Activated T-cell treated with anti-CD3 and anti-CD28 coated beads, Interleukin-2, amount 50 U/mL, for 1 hour (primary cell): ENCODE results near the gene PLK2.

Experiments used
- DNase-seq: peaks from one replicate; pipeline ENCODE4 v3.0.0-alpha.2; 2020

Gene PLK2

GRCh38 chr5:58477760-58478376 is 18.0 kb upstream of the PLK2 start:
- no peak for DNase-seq

DNA sequence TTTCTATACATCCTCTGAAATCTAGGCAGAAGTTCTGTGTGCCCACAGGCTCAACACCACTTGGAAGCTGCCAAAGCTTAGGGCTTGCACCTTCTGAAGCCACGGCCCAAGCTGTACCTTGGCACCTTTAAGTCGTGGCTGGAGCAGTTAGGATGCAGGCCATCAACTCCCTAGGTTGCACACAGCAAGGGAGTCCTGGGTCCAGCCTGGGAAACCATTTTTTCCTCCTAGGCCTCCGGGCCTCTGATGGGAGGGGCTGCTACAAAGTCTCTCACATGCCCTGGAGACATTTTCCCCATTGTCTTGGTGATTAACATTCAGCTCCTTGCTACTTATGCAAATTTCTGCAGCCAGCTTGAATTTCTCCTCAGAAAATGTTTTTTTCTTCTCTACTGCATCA is 15.5 kb upstream of the PLK2 start:
- DNase-seq, result no peak

DNA sequence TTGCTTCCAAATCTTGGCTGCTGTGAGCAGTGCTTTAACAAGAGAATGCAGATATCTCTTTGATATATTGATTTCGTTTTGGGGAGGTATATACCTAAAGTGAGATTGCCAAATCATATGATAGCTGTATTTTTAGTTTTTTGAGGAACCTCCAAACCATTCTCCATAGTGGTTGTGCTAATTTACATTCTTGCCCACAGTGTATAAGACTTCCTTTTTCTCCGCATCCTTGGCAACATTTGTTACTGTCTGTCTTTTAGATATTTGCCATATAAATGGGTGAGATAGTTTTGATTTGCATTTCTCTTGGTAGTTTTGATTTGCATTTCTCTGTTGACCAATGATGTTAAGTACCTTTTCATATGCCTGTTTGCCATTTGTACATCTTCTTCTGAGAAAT is 10.0 kb upstream of the PLK2 start:
- no peak for DNase-seq

GRCh38 chr5:58466939-58467338 is 7.1 kb upstream of the PLK2 start:
- no peak for DNase-seq

DNA sequence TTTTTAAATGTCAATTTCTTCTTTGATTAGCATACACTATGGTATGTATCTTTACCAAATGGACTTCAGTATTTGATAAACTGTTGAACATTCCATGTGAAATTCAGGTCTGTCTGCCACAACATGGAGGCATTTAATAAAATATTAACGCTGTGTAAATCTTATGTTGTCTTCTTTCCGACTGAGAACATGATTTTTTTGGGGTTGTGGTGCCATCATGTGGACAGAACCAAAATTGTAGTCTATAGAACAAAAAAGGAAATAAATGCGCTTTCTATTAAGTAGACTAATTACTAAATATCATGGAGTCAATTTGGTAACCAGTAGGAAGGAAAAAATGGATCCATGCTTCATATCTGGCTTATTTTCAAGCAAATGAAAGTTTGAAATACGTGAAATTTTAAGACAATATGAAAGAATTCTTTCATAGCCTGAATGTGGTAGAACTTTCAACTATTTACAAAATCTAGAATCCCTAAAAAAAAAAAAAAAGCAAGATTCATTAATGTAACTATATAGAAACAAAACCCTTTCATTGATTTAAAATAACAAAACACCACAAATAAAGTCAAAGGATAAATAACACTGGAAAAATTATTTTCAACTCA is 2.8 kb upstream of the PLK2 start:
- no peak for DNase-seq

- DNase-seq, result no peak
Measured at GRCh38 chr5:58462154-58462553, 2.3 kb upstream of the PLK2 start.

- DNase-seq, result peak; percentile 92
Measured at GRCh38 chr5:58460732-58461286, 923 bp upstream of the PLK2 start.

- DNase-seq, result no peak
Measured at GRCh38 chr5:58459146-58460001, 512 bp downstream of the PLK2 start.

DNA sequence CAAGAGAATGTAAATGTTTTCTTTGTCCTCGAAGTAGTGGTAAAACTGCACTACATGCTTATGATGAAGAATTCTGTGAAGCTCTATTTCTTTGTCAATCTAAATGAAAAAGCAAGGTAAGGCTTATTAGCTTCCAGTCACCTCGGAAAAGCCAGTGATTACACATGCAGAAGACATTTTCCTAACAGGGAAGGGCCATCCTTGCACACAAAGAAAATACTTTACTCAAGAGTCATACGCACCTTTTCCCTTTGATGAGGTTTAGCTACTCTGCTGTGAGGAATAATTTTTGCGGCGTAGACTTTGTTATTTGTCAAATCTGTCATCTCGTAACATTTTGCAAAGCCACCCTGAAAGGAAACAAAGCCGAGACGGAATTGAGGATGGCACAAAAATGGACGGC is 1.1 kb downstream of the PLK2 start:
- no peak for DNase-seq

DNA sequence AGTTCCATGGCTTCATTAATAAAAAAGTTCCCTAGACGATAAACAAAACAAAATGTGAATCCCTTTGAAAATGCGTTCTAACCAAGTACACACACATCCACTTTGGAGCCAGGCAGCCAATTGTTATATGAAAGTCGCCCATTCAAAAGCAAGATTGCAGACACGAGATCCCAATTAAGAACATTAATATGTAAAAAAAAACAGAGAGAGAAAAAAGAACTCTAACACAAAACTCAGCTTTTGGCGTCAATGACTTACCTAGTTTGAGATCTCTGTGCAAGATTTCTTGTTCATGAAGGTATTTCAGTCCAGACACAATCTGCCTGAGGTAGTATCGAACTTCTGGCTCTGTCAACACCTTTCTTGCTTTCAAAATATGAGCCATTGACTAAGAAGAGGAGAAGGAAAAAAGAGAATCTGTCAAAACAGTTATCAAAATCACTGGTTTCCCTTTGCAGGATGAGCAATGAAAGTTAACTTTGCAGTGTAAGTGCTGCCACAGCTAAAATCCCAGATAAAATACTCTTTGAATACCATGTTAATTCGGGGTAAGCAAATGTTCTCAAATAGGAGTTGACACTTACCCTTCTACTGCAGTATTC is 1.6 kb downstream of the PLK2 start:
- DNase-seq, result no peak

GRCh38 chr5:58457050-58457449 is 2.8 kb downstream of the PLK2 start:
- no peak for DNase-seq

- DNase-seq, result no peak
Measured at GRCh38 chr5:58456486-58456885, 3.4 kb downstream of the PLK2 start.

GRCh38 chr5:58456026-58456425 is 3.9 kb downstream of the PLK2 start:
- no peak for DNase-seq

DNA sequence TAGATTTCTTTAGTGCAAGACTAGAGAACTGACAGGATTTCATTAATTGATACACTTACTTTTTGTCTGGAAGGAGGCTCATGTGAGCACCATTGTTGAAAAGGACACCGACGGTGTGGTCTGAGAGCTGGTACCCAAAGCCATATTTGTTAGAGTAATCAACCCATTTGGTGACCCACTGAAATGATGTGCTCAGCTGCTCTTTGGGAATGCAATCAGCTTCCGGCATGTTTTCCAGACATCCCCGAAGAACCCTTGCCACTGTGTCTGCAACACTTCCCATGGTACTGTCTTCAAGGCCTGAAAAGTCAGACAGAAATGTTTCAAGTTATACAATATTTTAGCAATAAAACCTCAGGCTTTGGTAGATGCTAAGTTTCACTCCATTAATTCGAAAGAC is 4.4 kb downstream of the PLK2 start:
- no peak for DNase-seq

DNA sequence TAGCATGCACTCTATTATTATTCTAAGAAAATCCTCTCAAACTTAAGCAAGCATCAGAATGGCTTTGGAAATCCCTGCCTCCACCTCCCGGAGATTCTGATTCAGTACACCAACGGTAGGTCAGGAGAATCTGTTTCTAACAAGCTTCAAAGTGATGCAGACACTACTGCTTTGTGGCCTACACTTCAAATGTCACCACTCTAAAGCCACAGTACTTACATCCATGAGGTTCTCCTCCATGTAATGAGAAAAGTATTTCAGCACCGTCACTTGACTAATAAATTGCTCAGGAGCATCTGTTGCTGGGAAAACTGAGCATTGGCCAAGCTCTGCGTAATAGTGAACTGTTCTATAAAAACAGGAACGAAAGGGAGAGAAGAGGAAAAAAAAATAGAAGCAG is 4.8 kb downstream of the PLK2 start:
- no peak for DNase-seq

DNA sequence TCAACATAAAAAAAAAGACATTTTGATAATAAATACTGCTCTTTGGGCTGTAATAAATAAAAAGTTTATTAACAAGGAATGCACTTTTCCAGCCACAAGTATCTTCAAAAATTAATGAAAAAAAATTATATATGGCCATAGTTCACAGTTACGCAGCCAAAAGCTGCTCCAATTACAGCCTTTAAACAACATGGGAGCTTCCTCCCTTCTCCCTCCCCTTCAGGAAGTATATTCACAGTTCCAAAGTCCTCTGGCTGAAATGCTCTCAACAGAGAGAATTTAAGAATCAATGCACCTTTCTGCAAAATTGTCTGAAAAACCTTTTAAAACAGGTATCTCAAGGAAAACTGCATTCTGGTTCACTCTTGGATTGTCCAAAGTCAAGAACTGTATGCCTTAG is 5.9 kb downstream of the PLK2 start:
- DNase-seq, result no peak

- DNase-seq, result no peak
Measured at GRCh38 chr5:58453306-58453705, 6.6 kb downstream of the PLK2 start.

DNA sequence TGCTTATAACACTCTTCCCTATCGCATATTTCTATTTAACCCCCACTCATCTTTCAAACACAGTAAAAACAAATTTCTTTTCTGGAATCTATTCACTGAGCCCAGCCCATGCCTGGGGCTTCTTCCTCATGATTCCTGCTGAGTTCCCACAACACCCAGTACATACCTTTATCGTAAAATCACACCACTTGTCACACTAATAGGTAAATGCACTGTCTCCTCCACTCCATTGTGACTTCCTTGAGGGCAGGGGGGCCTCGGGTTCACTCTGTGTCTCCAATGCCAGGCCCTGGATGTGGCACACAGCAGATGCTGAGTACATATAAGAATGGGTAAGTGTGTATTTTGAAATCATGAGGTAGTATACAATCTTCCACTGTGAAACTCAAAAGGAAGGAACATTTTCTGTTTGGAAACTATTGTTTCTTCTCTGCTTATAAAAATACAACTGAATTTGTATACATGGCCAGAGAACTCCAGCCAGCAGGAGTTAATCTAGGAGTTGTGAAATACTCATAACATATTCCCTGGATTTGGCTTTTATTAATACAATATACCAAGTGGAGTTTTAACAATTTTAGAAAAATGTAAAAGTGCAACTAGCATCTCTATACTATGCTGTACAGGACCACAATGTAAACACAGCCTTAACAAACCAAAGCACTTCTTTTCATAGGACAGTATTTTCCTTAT is 7.2 kb downstream of the PLK2 start:
- no peak for DNase-seq

GRCh38 chr5:58451732-58452565 is 7.9 kb downstream of the PLK2 start:
- no peak for DNase-seq

GRCh38 chr5:58450811-58451629 is 8.9 kb downstream of the PLK2 start:
- DNase-seq, result no peak

- no peak for DNase-seq
Measured at GRCh38 chr5:58450018-58450417, 9.9 kb downstream of the PLK2 start.
